T-cell (primary cell): ENCODE data around the gene ARHGEF12. TPM values are rescaled to one million over a fixed set of nuclear protein-coding genes. Genes with fewer than 3 reads are reported as not detected.

Source experiments
- ATAC-seq, 4 experiments: fragments of 200-7000 bp in 3 of 4; fragments of 150-1000 bp in 1 of 4; cut with Tn5 transposase; replicated peaks in 1 of 4; 1 replicate in 3 of 4; 2 replicates in 1 of 4; pipeline ENCODE4 v1.10.0; 2021; ENCODE audit warnings: moderate library complexity in 3 of 4, mild to moderate bottlenecking in 2 of 4, moderate number of reproducible peaks in 1 of 4
- CTCF ChIA-PET, 2 donors: fragments of 300-600 bp; sonication (Branson Sonifier 250); formaldehyde crosslinking; loops; one replicate each; lab custom pipeline; 2022; ENCODE audit warnings: antibody characterized with exemption in 2 of 2; lab: Charles Lee
- POLR2A ChIA-PET, 2 donors: fragments of 300-600 bp; sonication (Branson Sonifier 250); formaldehyde crosslinking; loops; one replicate each; lab custom pipeline; 2022; ENCODE audit warnings: antibody characterized with exemption in 2 of 2; lab: Charles Lee
- DNase-seq, 35 experiments: peaks; one replicate each; pipeline versions ENCODE4 v3.0.0 to v3.0.0-alpha.2; 2013 to 2023
- H3K27ac ChIP-seq: one replicate; pipeline ENCODE4 v1.5.1; 2013; ENCODE audit warnings: low read length
- H3K27me3 ChIP-seq, 2 experiments: replicated peaks in 1 of 2; 1 replicate in 1 of 2; 2 replicates in 1 of 2; pipeline versions ENCODE4 v1.6.1 to v1.7.0; 2013; ENCODE audit warnings: low read length in 1 of 2, mixed read lengths in 1 of 2; ENCODE audit not compliant: control insufficient read depth in 2 of 2, insufficient read depth in 2 of 2; ENCODE audit errors: extremely low read depth in 1 of 2
- H3K36me3 ChIP-seq, 2 donors: 1 replicate in 1 of 2; 2 replicates in 1 of 2; pipeline versions ENCODE4 v1.6.1 to v1.7.0; 2013; ENCODE audit warnings: low read length in 1 of 2; ENCODE audit not compliant: control insufficient read depth in 2 of 2, insufficient read depth in 1 of 2; ENCODE audit errors: extremely low read depth in 1 of 2
- H3K4me1 ChIP-seq, 2 experiments: 1 replicate in 1 of 2; 2 replicates in 1 of 2; pipeline versions ENCODE4 v1.6.1 to v1.7.0; 2013; ENCODE audit warnings: low read length in 2 of 2, mixed read lengths in 1 of 2; ENCODE audit not compliant: insufficient read depth in 2 of 2, control insufficient read depth in 1 of 2; ENCODE audit errors: extremely low read depth in 1 of 2
- H3K4me3 ChIP-seq, 2 donors: 1 replicate in 1 of 2; 2 replicates in 1 of 2; pipeline versions ENCODE4 v1.5.1 to v1.7.0; 2013; ENCODE audit warnings: mild to moderate bottlenecking in 2 of 2, low read length in 1 of 2, moderate library complexity in 1 of 2; ENCODE audit not compliant: control insufficient read depth in 1 of 2; ENCODE audit errors: extremely low read depth in 1 of 2
- H3K9me3 ChIP-seq: 2 replicates; pipeline ENCODE4 v1.7.0; 2013
- H3K27ac Mint-ChIP-seq, 2 donors: one replicate each; pipeline ENCODE4 v1.8.0; 2020 to 2021; ENCODE audit warnings: mild to moderate bottlenecking in 2 of 2, mixed read lengths in 2 of 2
- H3K27me3 Mint-ChIP-seq, 2 donors: one replicate each; pipeline ENCODE4 v1.8.0; 2021 to 2022; ENCODE audit warnings: mixed read lengths in 2 of 2
- H3K36me3 Mint-ChIP-seq: one replicate; pipeline ENCODE4 v1.8.0; 2021; ENCODE audit warnings: mixed read lengths
- H3K4me1 Mint-ChIP-seq, 3 donors: one replicate each; pipeline ENCODE4 v1.8.0; 2020 to 2022; ENCODE audit warnings: mixed read lengths in 3 of 3, mild to moderate bottlenecking in 1 of 3
- H3K4me3 Mint-ChIP-seq, 3 donors: one replicate each; pipeline ENCODE4 v1.8.0; 2020 to 2022; ENCODE audit warnings: mild to moderate bottlenecking in 3 of 3, mixed read lengths in 3 of 3, moderate library complexity in 3 of 3
- H3K9me3 Mint-ChIP-seq, 3 donors: one replicate each; pipeline ENCODE4 v1.8.0; 2020 to 2022; ENCODE audit warnings: mixed read lengths in 3 of 3
- WGBS: methylation state at CpG from one replicate; pipeline ENCODE4 v1.1.5; 2013; ENCODE audit warnings: missing lambda C conversion rate; ENCODE audit not compliant: insufficient coverage; 5-methylcytosine and 5-hydroxymethylcytosine counted together
- total RNA-seq, 35 experiments: library from RNA in 6 of 35; stranded (reverse) in 6 of 35; fragments of 120-200 nt in 1 of 35; gene quantifications; one replicate each; pipeline versions ENCODE4 v1.2.1 to v1.2.4 and lab custom pipeline; 2013 to 2026

Gene ARHGEF12
- total RNA-seq, 5 donors from 2014 or later (not counting 1 experiment from before 2014, with no cell fraction given), result 4.8 to 12.8 (median 8.0) TPM

DNA sequence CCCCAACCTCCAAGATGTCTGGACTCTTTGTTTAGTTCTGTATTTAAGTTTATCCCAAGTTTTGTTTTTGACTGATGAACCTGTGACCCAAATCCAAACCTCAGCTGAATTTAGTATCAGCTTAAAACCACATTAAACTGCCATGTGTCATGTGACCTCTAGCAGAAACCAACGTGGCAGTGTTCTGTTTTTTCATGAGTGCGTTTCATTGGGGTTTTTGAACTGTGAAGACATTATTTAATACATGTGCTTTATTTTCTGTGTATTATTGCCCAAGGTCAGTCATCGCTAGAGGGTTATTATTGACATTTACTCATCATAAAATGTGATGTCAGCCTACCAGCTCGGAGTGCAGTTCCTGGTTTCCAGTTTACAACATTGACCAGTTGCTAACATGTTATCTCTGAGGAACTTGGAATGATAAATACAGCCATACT lies 9.3 kb upstream of the ARHGEF12 start:
- no peaks in the 10 kb centered on the region for H3K36me3 Mint-ChIP-seq
- peaks cover 21 to 25% (median 22%) of the 10 kb centered on the region in 3 donors for H3K4me1 Mint-ChIP-seq
- H3K27ac Mint-ChIP-seq, result peak overlapping the region in 1 of 2 donors; percentile 15
- H3K4me1 ChIP-seq, result peaks cover 0 to 8% of the 10 kb centered on the region in 2 experiments
- ATAC-seq (no peak), DNase-seq (peak in 1 of 35 experiments; percentile 31)
- no CpG with 5 or more reads among the region's 4 CpGs for WGBS
- peaks cover 62 to 64% of the 10 kb centered on the region in 2 donors for H3K27me3 Mint-ChIP-seq
- no peaks in the 10 kb centered on the region for H3K36me3 ChIP-seq
- no peak overlapping the region for H3K4me3 ChIP-seq
- no peak overlapping the region for H3K27ac ChIP-seq
- CTCF ChIA-PET, result interaction anchor here in 1 of 2 donors (0.9 to 1.0 kb wide), 2 partner anchors 8 to 24 kb away, joined by 3 to 4 read pairs; no protein-coding TSS in a partner anchor
- H3K9me3 Mint-ChIP-seq, result no peaks in the 10 kb centered on the region
- H3K9me3 ChIP-seq, result no peaks in the 10 kb centered on the region
- peaks cover 0 to 32% of the 10 kb centered on the region in 2 experiments for H3K27me3 ChIP-seq
- POLR2A ChIA-PET, result no interaction called here
- peak overlapping the region in 1 of 3 donors; percentile 69 for H3K4me3 Mint-ChIP-seq

DNA sequence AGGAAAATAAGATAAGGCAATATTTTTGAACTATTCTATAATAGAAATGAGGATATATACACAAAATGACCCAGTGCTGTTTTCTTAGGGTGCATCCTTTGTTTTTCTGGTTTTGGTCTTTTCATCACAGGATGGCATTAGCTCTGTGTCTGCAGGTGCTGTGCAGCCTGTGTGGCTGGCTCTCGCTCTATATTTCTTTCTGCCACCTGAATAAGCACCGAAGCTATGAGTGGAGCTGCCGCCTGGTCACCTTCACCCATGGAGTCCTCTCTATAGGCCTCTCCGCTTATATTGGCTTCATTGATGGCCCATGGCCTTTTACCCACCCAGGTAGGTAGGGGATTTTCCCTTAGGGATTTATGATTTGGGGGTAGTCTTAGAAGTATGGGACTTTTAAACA lies 8.9 kb upstream of the ARHGEF12 start:
- ChIA-PET CTCF (interaction anchor here in 1 of 2 donors (1.0 kb wide), 1 partner anchor 8 kb away, joined by 4 read pairs; no protein-coding TSS in a partner anchor), POLR2A (no interaction called here)
- Histone ChIP-seq H3K36me3 (no peaks in the 10 kb centered on the region), H3K4me3 (no peak overlapping the region), H3K27me3 (peaks cover 0 to 29% of the 10 kb centered on the region in 2 experiments), H3K9me3 (no peaks in the 10 kb centered on the region), H3K27ac (no peak overlapping the region), H3K4me1 (peaks cover 0 to 8% of the 10 kb centered on the region in 2 experiments)
- H3K9me3 Mint-ChIP-seq, result no peaks in the 10 kb centered on the region
- ATAC-seq (no peak), DNase-seq (no peak)
- H3K4me3 Mint-ChIP-seq, result no peak overlapping the region
- WGBS, result 95% methylated on average over 3 of the region's 4 CpGs
- no peak overlapping the region for H3K27ac Mint-ChIP-seq
- no peaks in the 10 kb centered on the region for H3K36me3 Mint-ChIP-seq
- H3K27me3 Mint-ChIP-seq, result peaks cover 60% of the 10 kb centered on the region in 2 donors
- H3K4me1 Mint-ChIP-seq, result peaks cover 21 to 25% (median 22%) of the 10 kb centered on the region in 3 donors

DNA sequence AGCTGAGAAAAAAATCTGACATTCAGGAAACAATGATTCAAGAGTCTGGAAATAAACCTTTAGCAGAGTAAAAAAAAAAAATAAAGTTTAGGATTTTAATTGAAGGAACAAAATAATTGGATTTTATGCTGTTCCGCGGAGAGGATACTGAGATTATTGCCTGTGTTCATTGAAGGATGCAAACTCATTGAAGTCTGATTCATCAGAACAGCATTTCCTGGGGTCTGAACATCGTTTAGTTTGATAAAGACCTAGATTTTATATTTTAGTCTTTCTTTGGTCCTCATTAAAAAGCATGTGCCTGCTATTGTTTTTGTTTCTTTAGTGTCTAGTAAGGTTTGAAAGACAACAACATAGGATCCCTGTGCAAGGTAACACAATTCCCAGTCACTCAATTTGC lies 6.7 kb upstream of the ARHGEF12 start:
- peaks cover 39 to 54% of the 10 kb centered on the region in 2 donors for H3K27me3 Mint-ChIP-seq

DNA sequence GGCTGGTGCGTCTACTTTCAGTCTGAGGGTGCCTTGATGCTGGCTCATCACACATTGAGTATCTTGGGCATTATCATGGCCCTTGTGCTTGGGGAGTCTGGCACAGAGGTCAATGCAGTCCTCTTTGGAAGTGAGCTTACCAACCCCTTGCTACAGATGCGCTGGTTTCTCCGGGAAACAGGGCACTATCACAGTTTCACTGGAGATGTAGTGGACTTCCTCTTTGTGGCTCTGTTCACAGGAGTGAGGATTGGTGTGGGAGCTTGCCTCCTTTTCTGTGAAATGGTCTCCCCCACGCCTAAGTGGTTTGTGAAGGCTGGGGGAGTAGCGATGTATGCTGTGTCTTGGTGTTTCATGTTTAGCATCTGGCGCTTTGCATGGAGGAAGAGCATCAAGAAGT lies 6.2 kb upstream of the ARHGEF12 start:
- H3K27ac Mint-ChIP-seq, result no peak overlapping the region
- H3K36me3 Mint-ChIP-seq, result no peaks in the 10 kb centered on the region
- Histone ChIP-seq H3K4me1 (peaks cover 2 to 3% of the 10 kb centered on the region in 2 experiments), H3K9me3 (no peaks in the 10 kb centered on the region), H3K36me3 (no peaks in the 10 kb centered on the region), H3K4me3 (no peak overlapping the region), H3K27me3 (peaks cover 3 to 20% of the 10 kb centered on the region in 2 experiments), H3K27ac (no peak overlapping the region)
- no peaks in the 10 kb centered on the region for H3K9me3 Mint-ChIP-seq
- H3K4me3 Mint-ChIP-seq, result no peak overlapping the region
- POLR2A ChIA-PET, result no interaction called here
- H3K27me3 Mint-ChIP-seq, result peaks cover 35 to 50% of the 10 kb centered on the region in 2 donors
- WGBS, result 83% methylated on average over 6 of the region's 6 CpGs
- CTCF ChIA-PET, result no interaction called here
- no peak for DNase-seq
- H3K4me1 Mint-ChIP-seq, result peaks cover 19 to 23% (median 21%) of the 10 kb centered on the region in 3 donors
- no peak for ATAC-seq

More for the DNA sequence above, 6.7 kb upstream of the ARHGEF12 start:
- WGBS, result 100% methylated on average over 2 of the region's 3 CpGs
- DNase-seq (no peak), ATAC-seq (no peak)
- Histone ChIP-seq H3K4me1 (peaks cover 0 to 8% of the 10 kb centered on the region in 2 experiments), H3K27me3 (peaks cover 2 to 24% of the 10 kb centered on the region in 2 experiments), H3K4me3 (no peak overlapping the region), H3K36me3 (no peaks in the 10 kb centered on the region), H3K27ac (no peak overlapping the region), H3K9me3 (no peaks in the 10 kb centered on the region)
- POLR2A ChIA-PET, result no interaction called here
- Mint-ChIP-seq H3K36me3 (no peaks in the 10 kb centered on the region), H3K4me3 (no peak overlapping the region), H3K9me3 (no peaks in the 10 kb centered on the region), H3K4me1 (peaks cover 20 to 25% (median 22%) of the 10 kb centered on the region in 3 donors), H3K27ac (no peak overlapping the region)
- CTCF ChIA-PET, result interaction anchor here in 1 of 2 donors (0.6 kb wide), 1 partner anchor 25 kb away, joined by 3 read pairs; no protein-coding TSS in a partner anchor

DNA sequence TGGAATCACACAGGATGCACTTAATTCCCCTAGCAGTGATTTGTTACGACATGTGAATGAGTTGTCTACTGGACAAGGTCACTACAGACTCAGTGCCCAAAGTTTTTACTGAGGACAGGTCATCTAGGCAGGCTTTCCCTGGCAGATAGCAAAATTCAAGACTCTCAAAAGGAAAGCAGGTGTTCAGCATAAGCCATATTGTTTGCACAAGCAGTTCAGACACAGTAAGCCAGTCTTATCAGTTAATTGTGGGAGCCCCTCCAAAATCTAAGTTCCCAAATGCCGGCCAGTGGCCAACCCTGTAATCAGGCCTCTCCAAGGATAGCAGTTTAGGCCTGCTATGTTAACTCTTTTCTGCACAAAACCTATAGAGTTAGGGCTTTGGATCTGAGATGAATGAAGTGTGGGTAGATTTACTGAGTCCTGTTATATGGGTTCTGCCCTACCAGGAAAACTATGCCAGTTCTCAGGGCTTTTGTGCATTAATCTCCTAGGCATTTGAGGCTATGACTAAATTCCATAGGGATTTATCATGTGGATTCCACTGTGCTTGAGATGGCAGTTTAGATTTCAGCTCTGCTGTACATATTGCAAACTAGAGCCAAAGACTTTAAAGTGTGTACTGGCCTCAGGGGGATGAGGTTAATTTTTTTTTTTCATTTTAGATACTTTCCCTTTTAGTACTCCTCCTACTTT lies 4.8 kb upstream of the ARHGEF12 start:
- ATAC-seq (no peak), DNase-seq (no peak)
- POLR2A ChIA-PET, result no interaction called here
- WGBS, result no CpG with 5 or more reads among the region's 2 CpGs
- Mint-ChIP-seq H3K36me3 (no peaks in the 10 kb centered on the region), H3K27me3 (peaks cover 27 to 41% of the 10 kb centered on the region in 2 donors), H3K9me3 (no peaks in the 10 kb centered on the region), H3K4me1 (peaks cover 14 to 18% (median 15%) of the 10 kb centered on the region in 3 donors), H3K27ac (no peak overlapping the region), H3K4me3 (no peak overlapping the region)
- CTCF ChIA-PET, result interaction anchor here (0.7 to 2.2 kb wide), 3 partner anchors 28 to 782 kb away, joined by 5 to 10 read pairs (median 5); no protein-coding TSS in a partner anchor
- Histone ChIP-seq H3K4me1 (peaks cover 6% of the 10 kb centered on the region in 2 experiments), H3K9me3 (no peaks in the 10 kb centered on the region), H3K27ac (no peak overlapping the region), H3K4me3 (no peak overlapping the region), H3K27me3 (peaks cover 6 to 15% of the 10 kb centered on the region in 2 experiments), H3K36me3 (no peaks in the 10 kb centered on the region)

DNA sequence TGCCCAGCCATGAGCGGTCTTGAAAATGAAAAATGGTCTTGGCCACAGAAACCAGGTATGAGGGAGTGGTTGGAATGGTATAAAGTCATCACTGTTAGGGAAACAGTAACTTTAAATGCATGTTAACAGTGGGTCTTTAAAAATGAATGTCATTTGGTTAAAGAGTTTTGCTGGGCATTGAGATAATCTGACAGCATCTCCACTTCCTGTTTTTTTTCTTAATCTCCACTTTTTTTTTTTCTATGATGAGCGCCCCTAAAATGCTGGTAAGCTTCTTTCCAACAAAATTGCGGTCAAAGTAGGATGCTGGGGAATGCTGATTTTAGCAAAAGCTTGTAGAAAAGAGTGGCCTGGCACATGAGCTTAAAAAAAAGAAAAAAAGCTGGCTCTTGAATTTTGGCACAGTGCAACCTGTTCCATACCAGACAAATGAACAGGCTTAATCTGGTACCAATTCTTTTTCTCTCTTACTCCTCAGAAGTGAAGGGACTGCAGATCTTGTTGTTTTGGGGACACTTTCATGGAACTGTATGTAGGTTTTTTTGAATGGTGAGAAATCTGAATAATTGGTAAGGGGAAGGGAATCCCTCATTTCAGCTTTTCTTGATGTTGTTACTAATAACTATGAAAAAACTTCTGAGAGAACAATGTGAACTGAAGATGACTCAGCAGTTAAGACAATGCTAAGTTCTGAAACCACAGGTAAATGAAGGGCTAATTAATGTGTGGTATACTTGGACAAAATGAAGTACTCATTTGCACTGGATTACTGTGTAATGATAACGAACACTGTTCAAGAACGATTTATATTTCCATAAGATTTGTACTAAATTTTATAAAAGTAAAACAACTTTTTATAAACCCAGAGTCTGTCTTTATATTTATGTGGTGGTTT lies 3.1 kb upstream of the ARHGEF12 start:
- H3K27me3 Mint-ChIP-seq, result peaks cover 39% of the 10 kb centered on the region in 2 donors
- ATAC-seq, result no peak

More for the DNA sequence above, 3.1 kb upstream of the ARHGEF12 start:
- Histone ChIP-seq H3K9me3 (peaks cover 2% of the 10 kb centered on the region), H3K27me3 (peaks cover 14 to 19% of the 10 kb centered on the region in 2 experiments), H3K36me3 (no peaks in the 10 kb centered on the region), H3K27ac (no peak overlapping the region), H3K4me3 (no peak overlapping the region), H3K4me1 (peaks cover 12 to 20% of the 10 kb centered on the region in 2 experiments)
- H3K36me3 Mint-ChIP-seq, result no peaks in the 10 kb centered on the region
- peaks cover 17 to 21% (median 20%) of the 10 kb centered on the region in 3 donors for H3K4me1 Mint-ChIP-seq
- ChIA-PET POLR2A (interaction anchor here in 1 of 2 donors (0.6 kb wide), 1 partner anchor 942 kb away, joined by 4 read pairs; no protein-coding TSS in a partner anchor), CTCF (interaction anchor here (0.5 to 2.2 kb wide), 5 partner anchors 9 to 352 kb away, joined by 3 to 10 read pairs (median 3); no protein-coding TSS in a partner anchor)
- H3K4me3 Mint-ChIP-seq, result no peak overlapping the region
- no peak overlapping the region for H3K27ac Mint-ChIP-seq
- no peaks in the 10 kb centered on the region for H3K9me3 Mint-ChIP-seq
- no peak for DNase-seq
- 100% methylated on average over 1 of the region's 5 CpGs for WGBS
